Tibial nerve (tissue), 4 donors: ENCODE measurements around the gene DHRS4.
"Not testable (repeated sequence)": the region's sequence is repeated elsewhere in the genome, so short reads cannot be mapped to it uniquely, and the experiment has no call there.

Experiments used
- CTCF ChIP-seq, 5 experiments: fragments of 200-600 bp in 3 of 5; fragments of 450-650 bp in 2 of 5; sonication (generic) in 3 of 5; IDR thresholded peaks; one replicate each; pipeline ENCODE4 v1.5.1; 2016 to 2019; ENCODE audit warnings: antibody characterized with exemption in 5 of 5, mild to moderate bottlenecking in 3 of 5, moderate library complexity in 2 of 5
- EP300 ChIP-seq, 2 donors: sonication (generic); formaldehyde crosslinking; IDR thresholded peaks; one replicate each; pipeline ENCODE4 v1.6.1; 2017; ENCODE audit warnings: antibody characterized with exemption in 2 of 2, mild to moderate bottlenecking in 1 of 2
- POLR2A ChIP-seq, 2 donors: fragments of 450-650 bp; IDR thresholded peaks; one replicate each; pipeline ENCODE4 v1.6.1; 2017; ENCODE audit warnings: antibody characterized with exemption in 2 of 2, mild to moderate bottlenecking in 2 of 2, moderate library complexity in 2 of 2

DNA sequence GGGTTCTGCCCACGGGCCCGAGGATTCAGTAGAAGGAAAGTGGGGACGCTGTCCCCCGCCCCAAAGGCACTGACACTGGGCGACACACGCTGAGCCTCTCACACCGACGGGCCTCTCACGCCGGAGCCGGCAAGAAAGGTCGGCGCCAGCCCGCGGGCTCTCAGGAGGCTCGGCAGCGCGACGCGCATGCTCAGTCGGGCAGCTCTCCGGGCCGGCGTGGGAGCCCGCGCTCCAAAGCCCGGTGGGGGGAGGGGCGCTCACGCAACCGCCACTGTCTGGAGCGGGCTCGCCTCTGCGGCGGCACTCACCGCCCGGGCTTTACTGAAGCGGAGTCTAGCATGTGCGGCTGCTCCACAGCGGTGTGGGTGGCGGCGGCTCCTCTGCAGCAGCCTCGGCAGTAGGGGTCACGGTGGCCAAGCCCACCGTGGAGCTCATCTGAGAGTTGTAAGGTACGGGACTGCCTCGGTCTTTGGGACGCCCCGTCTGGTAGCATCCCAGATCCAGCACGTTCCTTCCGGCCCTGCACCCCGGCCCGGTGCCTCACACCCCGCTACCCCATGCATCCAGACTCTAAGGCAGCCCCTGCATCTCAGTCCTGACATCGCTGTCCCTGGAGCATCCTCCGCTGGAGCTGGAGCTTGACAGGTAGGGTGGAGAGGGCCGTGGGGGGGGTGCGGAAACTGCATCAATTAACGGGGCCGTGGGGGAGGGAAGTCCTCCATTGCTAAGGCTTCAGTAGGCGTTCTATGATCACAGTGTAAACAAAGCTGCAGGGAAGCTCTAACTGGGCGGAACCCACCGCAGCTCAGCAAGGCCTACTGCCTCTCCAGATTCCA, 53.5 kb downstream of the DHRS4 start:
- not testable (repeated sequence) for TF ChIP-seq CTCF, POLR2A, EP300 (IDR thresholded peaks at IDR 0.05)
